Suprapubic skin (tissue), 4 donors: ENCODE measurements around the gene GALNT18.

Source experiments
- EP300 ChIP-seq: sonication (generic); formaldehyde crosslinking; IDR thresholded peaks from one replicate; pipeline ENCODE4 v1.6.1; 2017; ENCODE audit warnings: antibody characterized with exemption
- POLR2A ChIP-seq, 2 donors: fragments of 450-650 bp; IDR thresholded peaks; one replicate each; pipeline ENCODE4 v1.6.1; 2017; ENCODE audit warnings: antibody characterized with exemption in 2 of 2, mild to moderate bottlenecking in 2 of 2, moderate library complexity in 2 of 2
- POLR2AphosphoS5 ChIP-seq, 3 donors: sonication (generic); formaldehyde crosslinking; IDR thresholded peaks; one replicate each; pipeline ENCODE4 v1.6.1; 2017; ENCODE audit warnings: antibody characterized with exemption in 3 of 3
- TF ChIP-seq, protein P1 (sequence below), 2 donors: fragments of 200-600 bp in 1 of 2; fragments of 450-650 bp in 1 of 2; sonication (generic) in 1 of 2; IDR thresholded peaks; one replicate each; pipeline ENCODE4 v1.5.1; 2016 to 2019; ENCODE audit warnings: antibody characterized with exemption in 2 of 2, mild to moderate bottlenecking in 1 of 2, moderate library complexity in 1 of 2

DNA sequence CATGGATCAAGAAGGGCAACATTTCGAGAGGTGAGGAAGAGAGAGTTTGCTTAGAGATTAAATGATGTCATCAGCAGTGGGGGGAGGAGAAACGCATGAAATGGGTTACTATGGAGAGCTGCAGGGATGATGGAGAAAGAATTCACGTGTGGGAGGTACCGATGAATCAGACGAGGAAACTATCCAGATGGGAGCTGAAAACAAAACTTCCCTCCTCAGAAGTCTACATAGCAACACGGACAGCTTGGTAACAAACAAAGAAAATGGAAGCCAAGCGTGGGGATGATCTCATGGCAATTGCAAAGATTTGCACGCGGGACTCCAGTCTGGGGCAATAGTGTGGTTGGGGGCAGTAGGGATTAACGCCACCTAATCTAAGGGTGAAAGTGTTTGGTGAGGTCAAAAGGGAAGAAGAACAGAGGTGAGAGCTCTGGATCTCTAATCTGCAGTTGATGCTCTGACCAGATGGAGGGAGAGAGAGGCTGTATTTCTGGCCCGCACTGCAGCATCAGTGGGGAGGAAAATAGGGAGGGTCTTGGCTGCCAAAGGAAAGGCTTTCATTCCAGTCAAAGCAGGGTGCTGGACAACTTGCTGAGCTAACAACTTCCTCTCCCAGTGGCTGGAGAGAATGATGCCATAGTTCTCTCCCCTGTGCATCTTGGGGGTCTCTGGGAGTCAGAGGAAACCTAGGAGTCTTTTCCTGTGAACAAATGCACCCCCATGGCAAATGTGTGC, 225.3 kb downstream of the GALNT18 start:
- TF ChIP-seq, protein P1, sequence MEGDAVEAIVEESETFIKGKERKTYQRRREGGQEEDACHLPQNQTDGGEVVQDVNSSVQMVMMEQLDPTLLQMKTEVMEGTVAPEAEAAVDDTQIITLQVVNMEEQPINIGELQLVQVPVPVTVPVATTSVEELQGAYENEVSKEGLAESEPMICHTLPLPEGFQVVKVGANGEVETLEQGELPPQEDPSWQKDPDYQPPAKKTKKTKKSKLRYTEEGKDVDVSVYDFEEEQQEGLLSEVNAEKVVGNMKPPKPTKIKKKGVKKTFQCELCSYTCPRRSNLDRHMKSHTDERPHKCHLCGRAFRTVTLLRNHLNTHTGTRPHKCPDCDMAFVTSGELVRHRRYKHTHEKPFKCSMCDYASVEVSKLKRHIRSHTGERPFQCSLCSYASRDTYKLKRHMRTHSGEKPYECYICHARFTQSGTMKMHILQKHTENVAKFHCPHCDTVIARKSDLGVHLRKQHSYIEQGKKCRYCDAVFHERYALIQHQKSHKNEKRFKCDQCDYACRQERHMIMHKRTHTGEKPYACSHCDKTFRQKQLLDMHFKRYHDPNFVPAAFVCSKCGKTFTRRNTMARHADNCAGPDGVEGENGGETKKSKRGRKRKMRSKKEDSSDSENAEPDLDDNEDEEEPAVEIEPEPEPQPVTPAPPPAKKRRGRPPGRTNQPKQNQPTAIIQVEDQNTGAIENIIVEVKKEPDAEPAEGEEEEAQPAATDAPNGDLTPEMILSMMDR (IDR thresholded peaks at IDR 0.05): no peak
- TF ChIP-seq POLR2A (IDR thresholded peaks at IDR 0.05): no peak
- no peak for TF ChIP-seq POLR2AphosphoS5 (IDR thresholded peaks at IDR 0.05)
- TF ChIP-seq EP300: no peak
